Type B pancreatic cell (in vitro differentiated cells): Measurements from ENCODE around the gene FNDC3A. TPM values are rescaled to one million over a fixed set of nuclear protein-coding genes. Genes with fewer than 3 reads are reported as not detected.

Experiments
- DNase-seq: peaks from one replicate; pipeline ENCODE4 v3.0.0; 2021; ENCODE audit warnings: mixed read lengths; ENCODE audit not compliant: unreplicated experiment; ENCODE audit errors: extremely low spot score
- H3K27ac Mint-ChIP-seq: 2 replicates; pipeline ENCODE4 v1.8.0; 2021; ENCODE audit warnings: mild to moderate bottlenecking, mixed read lengths
- H3K27me3 Mint-ChIP-seq: 2 replicates; pipeline ENCODE4 v1.8.0; 2021; ENCODE audit warnings: mixed read lengths
- H3K36me3 Mint-ChIP-seq: 2 replicates; pipeline ENCODE4 v1.8.0; 2021; ENCODE audit warnings: mixed read lengths
- H3K4me1 Mint-ChIP-seq: one replicate; pipeline ENCODE4 v1.8.0; 2021; ENCODE audit warnings: mixed read lengths; ENCODE audit not compliant: unreplicated experiment
- H3K4me3 Mint-ChIP-seq: 2 replicates; pipeline ENCODE4 v1.8.0; 2021; ENCODE audit warnings: mild to moderate bottlenecking, mixed read lengths
- H3K9me3 Mint-ChIP-seq: 2 replicates; pipeline ENCODE4 v1.8.0; 2021; ENCODE audit warnings: mixed read lengths
- total RNA-seq: library from RNA; stranded (reverse); gene quantifications from 2 replicates; pipeline ENCODE4 v1.2.1, GENCODE V29; 2021; ENCODE audit warnings: low replicate concordance
- TF ChIP-seq, protein P1 (sequence below): fragments of 200-600 bp; sonication (generic); conservative IDR thresholded peaks from 2 replicates; pipeline ENCODE4 v1.5.0; 2021; ENCODE audit warnings: antibody characterized with exemption, mild to moderate bottlenecking

Gene FNDC3A
- total RNA-seq, 1 donor from 2014 or later = 65.7 TPM

DNA sequence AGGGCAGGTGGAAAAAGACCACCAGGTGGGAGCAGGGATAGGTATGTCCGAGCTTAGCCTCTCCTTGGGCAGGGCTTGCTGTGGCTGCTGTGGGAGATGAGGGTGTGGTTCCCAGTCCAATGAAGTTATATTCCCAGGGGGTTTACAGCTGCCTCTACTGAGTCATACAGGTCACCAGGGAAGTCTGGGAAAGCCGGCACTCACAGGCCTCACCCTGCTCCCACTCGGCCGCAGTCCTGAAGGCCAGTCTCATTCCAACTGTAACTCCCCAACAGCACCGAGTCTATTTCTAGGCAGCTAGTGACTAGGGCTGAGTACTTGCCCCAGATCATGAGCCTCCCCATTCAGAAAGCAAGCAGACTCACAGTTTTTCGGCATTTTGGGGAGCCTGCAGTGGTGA lies 77.1 kb downstream of the FNDC3A start:
- peaks cover 5% of the 10 kb centered on the region for H3K36me3 Mint-ChIP-seq
- H3K27me3 Mint-ChIP-seq = no peaks in the 10 kb centered on the region
- H3K4me3 Mint-ChIP-seq = no peak overlapping the region
- peaks cover 10% of the 10 kb centered on the region for H3K9me3 Mint-ChIP-seq
- H3K4me1 Mint-ChIP-seq = no peaks in the 10 kb centered on the region
- no peak for DNase-seq
- H3K27ac Mint-ChIP-seq = no peak overlapping the region
- TF ChIP-seq, protein P1, sequence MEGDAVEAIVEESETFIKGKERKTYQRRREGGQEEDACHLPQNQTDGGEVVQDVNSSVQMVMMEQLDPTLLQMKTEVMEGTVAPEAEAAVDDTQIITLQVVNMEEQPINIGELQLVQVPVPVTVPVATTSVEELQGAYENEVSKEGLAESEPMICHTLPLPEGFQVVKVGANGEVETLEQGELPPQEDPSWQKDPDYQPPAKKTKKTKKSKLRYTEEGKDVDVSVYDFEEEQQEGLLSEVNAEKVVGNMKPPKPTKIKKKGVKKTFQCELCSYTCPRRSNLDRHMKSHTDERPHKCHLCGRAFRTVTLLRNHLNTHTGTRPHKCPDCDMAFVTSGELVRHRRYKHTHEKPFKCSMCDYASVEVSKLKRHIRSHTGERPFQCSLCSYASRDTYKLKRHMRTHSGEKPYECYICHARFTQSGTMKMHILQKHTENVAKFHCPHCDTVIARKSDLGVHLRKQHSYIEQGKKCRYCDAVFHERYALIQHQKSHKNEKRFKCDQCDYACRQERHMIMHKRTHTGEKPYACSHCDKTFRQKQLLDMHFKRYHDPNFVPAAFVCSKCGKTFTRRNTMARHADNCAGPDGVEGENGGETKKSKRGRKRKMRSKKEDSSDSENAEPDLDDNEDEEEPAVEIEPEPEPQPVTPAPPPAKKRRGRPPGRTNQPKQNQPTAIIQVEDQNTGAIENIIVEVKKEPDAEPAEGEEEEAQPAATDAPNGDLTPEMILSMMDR = no peak

DNA sequence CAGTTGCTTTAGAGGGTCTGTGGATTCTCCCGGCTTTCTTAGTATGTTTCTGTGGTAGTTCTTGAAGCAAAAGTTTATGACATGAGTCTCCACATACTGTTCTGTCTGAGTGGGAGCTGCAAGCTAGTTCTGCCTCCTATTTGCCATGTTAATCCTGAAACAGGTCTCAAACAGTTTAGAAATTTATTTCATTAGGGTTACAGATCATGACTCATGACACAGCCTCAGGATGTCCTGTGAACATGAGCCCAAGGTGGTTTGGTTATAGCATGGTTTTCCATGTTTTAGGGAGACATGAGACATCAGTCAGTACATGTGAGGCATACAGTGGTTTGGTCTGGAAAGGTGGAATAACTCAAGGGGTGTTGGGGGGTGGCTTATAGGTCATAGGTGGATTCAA lies 77.5 kb downstream of the FNDC3A start:
- Mint-ChIP-seq H3K9me3 (peaks cover 10% of the 10 kb centered on the region), H3K27me3 (no peaks in the 10 kb centered on the region), H3K36me3 (peaks cover 5% of the 10 kb centered on the region), H3K27ac (no peak overlapping the region), H3K4me1 (no peaks in the 10 kb centered on the region), H3K4me3 (no peak overlapping the region)
- TF ChIP-seq, protein P1 = no peak
- no peak for DNase-seq

DNA sequence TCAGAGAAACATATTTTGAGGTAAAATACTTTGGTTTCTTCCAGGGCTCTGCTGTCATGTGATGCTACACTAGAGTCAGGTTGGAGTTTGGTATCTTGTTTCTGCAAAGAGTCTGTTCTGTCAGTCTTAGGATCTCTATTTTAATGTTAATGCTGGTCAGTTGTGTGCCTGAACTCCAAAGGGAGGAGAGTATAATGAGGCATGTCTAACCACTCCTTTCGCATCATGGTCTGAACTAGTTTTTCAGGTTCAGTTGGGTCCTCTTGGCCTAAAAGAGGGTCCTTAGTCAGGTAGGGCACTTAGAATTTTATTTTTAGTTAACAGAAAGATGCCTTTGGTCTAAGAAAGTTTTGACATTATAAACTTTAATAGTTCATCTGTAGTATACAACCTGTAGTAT lies 78.2 kb downstream of the FNDC3A start:
- no peak for DNase-seq
- no peak overlapping the region for H3K27ac Mint-ChIP-seq
- H3K36me3 Mint-ChIP-seq = peaks cover 8% of the 10 kb centered on the region
- no peaks in the 10 kb centered on the region for H3K27me3 Mint-ChIP-seq
- TF ChIP-seq, protein P1 = no peak
- no peaks in the 10 kb centered on the region for H3K4me1 Mint-ChIP-seq
- H3K9me3 Mint-ChIP-seq = peaks cover 14% of the 10 kb centered on the region
- H3K4me3 Mint-ChIP-seq = no peak overlapping the region

DNA sequence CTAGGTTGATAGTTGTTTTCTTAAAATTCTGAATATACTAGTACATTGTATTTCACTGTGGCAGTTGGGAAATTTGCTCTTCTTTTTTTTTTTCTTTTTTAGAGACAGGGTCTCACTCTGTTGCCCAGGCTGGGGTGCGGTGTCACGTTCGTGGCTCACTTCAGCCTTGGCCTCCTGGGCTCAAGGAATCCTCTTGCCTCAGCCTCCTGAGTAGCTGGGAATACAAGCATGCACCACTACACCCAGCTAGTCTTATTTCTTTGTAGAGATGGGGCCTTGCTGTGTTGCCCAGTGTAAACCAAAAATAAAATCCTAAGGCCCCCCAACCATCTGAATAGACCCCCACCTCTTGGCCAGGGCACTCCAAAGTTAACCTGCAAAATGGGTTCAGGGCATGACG lies 79.3 kb downstream of the FNDC3A start:
- H3K4me3 Mint-ChIP-seq = no peak overlapping the region
- no peak for DNase-seq
- H3K9me3 Mint-ChIP-seq = peaks cover 15% of the 10 kb centered on the region
- H3K27ac Mint-ChIP-seq = no peak overlapping the region
- no peaks in the 10 kb centered on the region for H3K27me3 Mint-ChIP-seq
- no peaks in the 10 kb centered on the region for H3K4me1 Mint-ChIP-seq
- TF ChIP-seq, protein P1 = no peak
- peaks cover 11% of the 10 kb centered on the region for H3K36me3 Mint-ChIP-seq

DNA sequence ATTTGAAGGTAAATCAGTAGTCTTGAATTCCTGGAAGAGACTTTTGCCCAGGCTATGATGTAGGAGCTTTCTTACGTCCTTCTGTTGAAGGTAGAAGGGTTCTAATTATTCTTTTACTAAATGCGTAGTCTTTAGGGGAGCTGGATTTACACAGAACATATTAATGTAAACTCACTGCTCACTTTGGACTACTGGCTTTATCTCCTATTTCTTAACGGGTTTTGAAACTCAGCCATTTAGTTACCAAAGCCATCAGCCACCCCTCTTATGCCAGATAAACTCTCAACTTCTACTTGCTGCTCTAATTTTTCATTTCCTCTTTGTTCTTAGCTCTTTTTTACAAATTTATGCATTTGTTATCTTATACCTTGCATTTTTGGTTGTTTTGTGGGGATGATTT lies 81.5 kb downstream of the FNDC3A start:
- no peak overlapping the region for H3K27ac Mint-ChIP-seq

More for the DNA sequence above, 81.5 kb downstream of the FNDC3A start:
- Mint-ChIP-seq H3K4me1 (peaks cover 5% of the 10 kb centered on the region), H3K4me3 (no peak overlapping the region), H3K9me3 (peaks cover 5% of the 10 kb centered on the region), H3K27me3 (no peaks in the 10 kb centered on the region), H3K36me3 (peaks cover 6% of the 10 kb centered on the region)
- TF ChIP-seq, protein P1 = no peak
- no peak for DNase-seq
